GM23248 (cell line): Measurements from ENCODE around the gene MFSD11.

ENCODE experiments used
- EZH2 ChIP-seq: fragments of 200-600 bp; sonication (generic); IDR thresholded peaks from 2 replicates; pipeline ENCODE4 v1.6.1; 2018; ENCODE audit warnings: antibody characterized with exemption, mild to moderate bottlenecking; ENCODE audit not compliant: insufficient read depth, poor library complexity, severe bottlenecking
- EZH2phosphoT487 ChIP-seq: fragments of 200-600 bp; sonication (generic); IDR thresholded peaks from 2 replicates; pipeline ENCODE4 v1.6.1; 2018; ENCODE audit warnings: antibody characterized with exemption, moderate library complexity, mild to moderate bottlenecking, low read depth; ENCODE audit not compliant: insufficient read depth

DNA sequence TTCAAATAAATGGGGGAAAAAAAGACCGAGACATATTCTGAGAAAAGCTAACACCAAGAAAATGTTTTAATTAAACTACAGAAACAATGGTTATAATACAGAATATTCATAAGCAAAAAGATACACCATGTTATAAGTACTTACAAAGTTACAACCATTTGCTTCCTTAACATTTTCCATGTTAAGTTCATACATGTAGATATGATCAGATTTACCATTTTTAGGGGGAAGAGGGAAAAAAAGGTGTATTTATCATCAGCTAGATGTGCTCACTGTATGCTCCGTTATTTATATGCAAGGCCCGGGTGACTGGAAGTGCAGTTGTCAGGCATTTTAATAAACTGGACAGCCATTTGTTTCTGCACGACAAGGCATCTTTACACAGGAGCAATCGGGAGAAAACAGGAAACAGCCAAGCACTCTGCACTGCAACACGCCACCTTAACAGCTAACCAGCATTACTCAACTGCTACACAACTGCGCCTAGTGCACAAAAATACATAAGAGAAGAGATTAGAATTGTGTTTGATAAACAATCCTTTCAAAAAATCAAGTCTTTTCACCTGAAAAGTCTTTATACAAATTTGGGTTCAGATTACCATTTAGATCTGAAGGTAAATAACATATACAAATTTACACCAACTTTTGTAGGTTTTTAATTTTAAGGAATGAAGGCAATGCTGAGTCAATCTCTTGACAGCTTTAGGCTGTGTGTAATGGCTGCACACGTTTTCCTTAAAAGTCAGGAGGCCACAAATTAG lies 3.7 kb upstream of the MFSD11 start:
- TF ChIP-seq EZH2 (no peak), EZH2phosphoT487 (no peak)
